Esophagus muscularis mucosa (tissue), 4 donors: Measurements from ENCODE around the gene ZSWIM6.

Source experiments
- CTCF ChIP-seq, 3 experiments: fragments of 200-600 bp in 2 of 3; fragments of 450-650 bp in 1 of 3; sonication (generic) in 2 of 3; IDR thresholded peaks; one replicate each; pipeline ENCODE4 v1.5.1; 2017 to 2019; ENCODE audit warnings: antibody characterized with exemption in 3 of 3, mild to moderate bottlenecking in 2 of 3, moderate library complexity in 1 of 3
- EP300 ChIP-seq: sonication (generic); formaldehyde crosslinking; IDR thresholded peaks from one replicate; pipeline ENCODE4 v1.6.1; 2017; ENCODE audit warnings: antibody characterized with exemption
- POLR2A ChIP-seq: fragments of 450-650 bp; IDR thresholded peaks from one replicate; pipeline ENCODE4 v1.6.1; 2017; ENCODE audit warnings: antibody characterized with exemption, moderate library complexity, mild to moderate bottlenecking, low read depth
- POLR2AphosphoS5 ChIP-seq, 2 donors: sonication (generic); formaldehyde crosslinking; IDR thresholded peaks; one replicate each; pipeline ENCODE4 v1.6.1; 2017; ENCODE audit warnings: antibody characterized with exemption in 2 of 2

DNA sequence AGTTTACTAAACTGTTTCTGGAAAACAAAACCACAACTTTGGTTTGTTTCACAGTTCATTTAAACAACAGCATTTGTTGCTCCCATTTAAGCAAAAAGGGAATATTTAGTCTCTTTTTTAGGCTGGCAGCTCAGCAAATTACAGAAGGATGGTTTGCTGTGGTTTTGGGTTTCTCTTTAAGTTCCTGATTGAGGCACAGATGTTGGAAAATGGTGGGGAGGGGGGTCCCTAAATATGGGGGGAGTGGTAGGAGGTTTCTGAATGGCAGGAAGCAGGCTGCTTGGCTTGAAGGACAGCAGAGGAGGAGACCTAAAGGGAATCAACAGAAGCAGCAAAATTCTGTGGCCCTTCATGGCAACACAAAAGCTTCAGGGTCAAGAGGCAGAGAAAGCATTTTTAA is 263.4 kb downstream of the ZSWIM6 start:
- TF ChIP-seq EP300 (no peak), CTCF (IDR thresholded peaks at IDR 0.05) (no peak), POLR2AphosphoS5 (IDR thresholded peaks at IDR 0.05) (no peak), POLR2A (no peak)
